HepG2 (cell line): Measurements from ENCODE around the gene RYK. TPM values are rescaled to one million over a fixed set of nuclear protein-coding genes. Genes with fewer than 3 reads are reported as not detected.

Experiments
- CC2D1A ChIP-seq: sonication (generic); formaldehyde crosslinking; IDR thresholded peaks from 2 replicates; pipeline ENCODE4 v1.8.1; 2023; ENCODE audit warnings: mild to moderate bottlenecking, missing genetic modification reagents
- CCAR2 ChIP-seq: fragments of 200-400 bp; formaldehyde crosslinking; optimal IDR thresholded peaks from 2 replicates; pipeline ENCODE3; 2018; ENCODE audit warnings: low read depth, mild to moderate bottlenecking, low read length, moderate library complexity
- ETV6 ChIP-seq: sonication (generic); formaldehyde crosslinking; conservative IDR thresholded peaks from 2 replicates; pipeline ENCODE4 v1.4.0; 2020; ENCODE audit warnings: missing genetic modification reagents
- FOXP1 ChIP-seq, 2 experiments: fragments of 450-650 bp in 1 of 2; IDR thresholded peaks; 2 replicates each; pipeline ENCODE4 v1.6.1; 2017 to 2018; ENCODE audit warnings: antibody characterized with exemption in 1 of 2
- GPN1 ChIP-seq: sonication (generic); formaldehyde crosslinking; IDR thresholded peaks from 2 replicates; pipeline ENCODE4 v1.5.1; 2020; ENCODE audit warnings: missing genetic modification reagents, borderline replicate concordance
- HMG20A ChIP-seq: IDR thresholded peaks from 2 replicates; pipeline ENCODE4 v1.6.1; 2016; ENCODE audit warnings: borderline replicate concordance
- HNF4G ChIP-seq, 2 experiments: sonication (generic) in 1 of 2; formaldehyde crosslinking in 1 of 2; IDR thresholded peaks; 2 replicates each; pipeline versions ENCODE4 v1.4.0 to v1.6.1; 2011 to 2020; ENCODE audit warnings: borderline replicate concordance in 2 of 2, low read depth in 2 of 2, mild to moderate bottlenecking in 2 of 2, low read length in 1 of 2, missing genetic modification reagents in 1 of 2, moderate library complexity in 1 of 2
- MEIS1 ChIP-seq: sonication (generic); formaldehyde crosslinking; IDR thresholded peaks from 2 replicates; pipeline ENCODE4 v1.9.0; 2021; ENCODE audit warnings: mild to moderate bottlenecking, missing genetic modification reagents, moderate library complexity, borderline replicate concordance
- POLR2AphosphoS5 ChIP-seq: IDR thresholded peaks from 2 replicates; pipeline ENCODE4 v1.6.1; 2012; ENCODE audit warnings: low read depth, low read length
- RAD21 ChIP-seq: fragments of 450-650 bp; formaldehyde crosslinking; IDR thresholded peaks from 2 replicates; pipeline ENCODE4 v1.5.0; 2020; ENCODE audit warnings: mild to moderate bottlenecking
- RERE ChIP-seq: IDR thresholded peaks from 2 replicates; pipeline ENCODE4 v1.6.1; 2016; ENCODE audit warnings: low read depth, missing genetic modification reagents, missing compliant biosample characterization
- REXO4 ChIP-seq: sonication (generic); formaldehyde crosslinking; IDR thresholded peaks from 2 replicates; pipeline ENCODE4 v1.8.0; 2022; ENCODE audit warnings: missing genetic modification reagents, mild to moderate bottlenecking, borderline replicate concordance
- RNF2 ChIP-seq: fragments of 450-650 bp; conservative IDR thresholded peaks from 2 replicates; pipeline ENCODE4 v1.6.1; 2016; ENCODE audit warnings: low read depth
- SAFB2 ChIP-seq: sonication (generic); formaldehyde crosslinking; IDR thresholded peaks from 2 replicates; pipeline ENCODE4 v1.5.1; 2020; ENCODE audit warnings: missing genetic modification reagents, low read depth, mild to moderate bottlenecking, borderline replicate concordance
- SIX4 ChIP-seq: sonication (generic); formaldehyde crosslinking; IDR thresholded peaks from 2 replicates; pipeline ENCODE4 v1.4.0; 2020; ENCODE audit warnings: missing genetic modification reagents
- ZBTB43 ChIP-seq: sonication (generic); formaldehyde crosslinking; conservative IDR thresholded peaks from 2 replicates; pipeline ENCODE4 v1.4.0; 2020; ENCODE audit warnings: missing genetic modification reagents
- ZKSCAN8 ChIP-seq: IDR thresholded peaks from 2 replicates; pipeline ENCODE4 v1.6.1; 2016; ENCODE audit warnings: borderline replicate concordance, missing genetic modification reagents, missing compliant biosample characterization
- ZNF10 ChIP-seq: sonication (generic); formaldehyde crosslinking; IDR thresholded peaks from 2 replicates; pipeline ENCODE4 v1.4.0; 2020; ENCODE audit warnings: mild to moderate bottlenecking, low read depth, missing genetic modification reagents, borderline replicate concordance
- polyA plus RNA-seq, 8 experiments: library from polyadenylated mRNA; depleted of rRNA in 3 of 8; stranded (reverse) in 7 of 8; unstranded in 1 of 8; fragments of >200 nt; fragmentation: Illumina TruSeq in 4 of 8; extraction: Trizol in 4 of 8; gene quantifications; 2 replicates each; pipeline versions ENCODE4 v1.2.1 to v1.2.3, GENCODE V29; 2011 to 2016; ENCODE audit warnings: low read depth in 4 of 8, missing spikeins in 1 of 8, mixed read lengths in 1 of 8; ENCODE audit not compliant: insufficient read depth in 1 of 8
- total RNA-seq, 5 experiments: library from RNA; depleted of rRNA; stranded (reverse); fragments of >200 nt; fragmentation: Illumina TruSeq; extraction: Trizol; gene quantifications; 2 replicates each; pipeline ENCODE4 v1.2.3, GENCODE V29; 2016; ENCODE audit warnings: low read depth in 1 of 5
- TF ChIP-seq, protein P1 (sequence below), 2 experiments: sonication (generic) in 1 of 2; formaldehyde crosslinking in 1 of 2; IDR thresholded peaks; 2 replicates each; pipeline versions ENCODE4 v1.4.0 to v1.6.1; 2018 to 2020; ENCODE audit warnings: missing genetic modification reagents in 2 of 2, borderline replicate concordance in 1 of 2, low read depth in 1 of 2, mild to moderate bottlenecking in 1 of 2, missing biosample characterization in 1 of 2
- TF ChIP-seq, protein P2 (sequence below): sonication (generic); formaldehyde crosslinking; IDR thresholded peaks from 2 replicates; pipeline ENCODE4 v1.9.0; 2021; ENCODE audit warnings: missing genetic modification reagents, borderline replicate concordance

Gene RYK
- total and polyA plus RNA-seq, 2 of the 13 experiments (the other 11 are each of a cell fraction or from before 2014, with no cell fraction given): 35.0 to 66.2 TPM

DNA sequence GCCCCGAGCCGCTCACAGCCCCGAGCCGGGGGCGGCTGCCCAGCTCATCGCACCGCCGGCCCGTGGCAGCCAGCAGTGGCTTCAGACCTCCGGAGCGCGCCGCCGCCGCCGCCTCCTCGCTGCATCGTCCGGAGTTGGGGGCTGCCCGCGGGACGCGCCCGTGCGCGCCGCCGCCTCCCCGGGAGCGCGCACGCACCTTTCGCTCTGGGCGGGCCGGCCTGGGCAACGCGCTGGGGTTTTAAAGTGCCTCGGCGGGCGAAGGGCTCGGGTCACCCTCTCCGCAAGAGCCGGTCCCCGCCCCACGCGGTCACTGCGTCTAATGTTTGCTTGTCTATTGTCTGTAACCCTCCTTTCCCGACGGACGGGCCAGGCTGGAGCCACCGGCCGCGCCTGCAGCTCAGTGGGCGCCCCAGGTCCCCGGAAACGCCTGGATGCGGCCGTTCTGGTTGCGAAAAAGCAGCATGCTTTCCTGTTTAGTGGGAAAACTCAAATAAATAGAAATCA, at the start of gene RYK (continued):
- TF ChIP-seq, protein P1, sequence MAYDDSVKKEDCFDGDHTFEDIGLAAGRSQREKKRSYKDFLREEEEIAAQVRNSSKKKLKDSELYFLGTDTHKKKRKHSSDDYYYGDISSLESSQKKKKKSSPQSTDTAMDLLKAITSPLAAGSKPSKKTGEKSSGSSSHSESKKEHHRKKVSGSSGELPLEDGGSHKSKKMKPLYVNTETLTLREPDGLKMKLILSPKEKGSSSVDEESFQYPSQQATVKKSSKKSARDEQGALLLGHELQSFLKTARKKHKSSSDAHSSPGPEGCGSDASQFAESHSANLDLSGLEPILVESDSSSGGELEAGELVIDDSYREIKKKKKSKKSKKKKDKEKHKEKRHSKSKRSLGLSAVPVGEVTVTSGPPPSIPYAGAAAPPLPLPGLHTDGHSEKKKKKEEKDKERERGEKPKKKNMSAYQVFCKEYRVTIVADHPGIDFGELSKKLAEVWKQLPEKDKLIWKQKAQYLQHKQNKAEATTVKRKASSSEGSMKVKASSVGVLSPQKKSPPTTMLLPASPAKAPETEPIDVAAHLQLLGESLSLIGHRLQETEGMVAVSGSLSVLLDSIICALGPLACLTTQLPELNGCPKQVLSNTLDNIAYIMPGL (CRISPR knock-in tag; IDR thresholded peaks at IDR 0.05; ENCODE audit: borderline replicate concordance in 1 of 2, low read depth in 1 of 2): 0 out of 4 replicates have a peak, but pooled peaks of 1 of the 2 experiments have one; percentile 29
- TF ChIP-seq RAD21 (CRISPR knock-in tag): peak; percentile 32; the same call in 1 of the 2 replicates
- no peak for TF ChIP-seq ETV6 (CRISPR knock-in tag)
- no peak for TF ChIP-seq FOXP1 (IDR thresholded peaks at IDR 0.05)
- TF ChIP-seq FOXP1 (CRISPR knock-in tag; IDR thresholded peaks at IDR 0.05): no peak
- TF ChIP-seq ZNF10 (CRISPR knock-in tag): no peak
- no peak for TF ChIP-seq RNF2
- TF ChIP-seq REXO4: no peak
- peak; percentile 61; the same call in 1 of the 2 replicates for TF ChIP-seq ZBTB43 (CRISPR knock-in tag)
- no peak for TF ChIP-seq HNF4G (IDR thresholded peaks at IDR 0.05; ENCODE audit: borderline replicate concordance, low read depth, low read length)
- TF ChIP-seq HNF4G (CRISPR knock-in tag; IDR thresholded peaks at IDR 0.05; ENCODE audit: borderline replicate concordance, low read depth): no peak
- TF ChIP-seq CC2D1A (CRISPR knock-in tag): no peak
- TF ChIP-seq SIX4: no peak
- TF ChIP-seq MEIS1 (CRISPR knock-in tag): no peak
- TF ChIP-seq HMG20A (CRISPR knock-in tag): no peak
- TF ChIP-seq SAFB2 (CRISPR knock-in tag): no peak
- no peak for TF ChIP-seq GPN1 (CRISPR knock-in tag)
- TF ChIP-seq ZKSCAN8 (CRISPR knock-in tag): peak; percentile 29; the same call in 1 of the 2 replicates
- TF ChIP-seq RERE (CRISPR knock-in tag): peak; percentile 22; the same call in 1 of the 2 replicates
- TF ChIP-seq, protein P2, sequence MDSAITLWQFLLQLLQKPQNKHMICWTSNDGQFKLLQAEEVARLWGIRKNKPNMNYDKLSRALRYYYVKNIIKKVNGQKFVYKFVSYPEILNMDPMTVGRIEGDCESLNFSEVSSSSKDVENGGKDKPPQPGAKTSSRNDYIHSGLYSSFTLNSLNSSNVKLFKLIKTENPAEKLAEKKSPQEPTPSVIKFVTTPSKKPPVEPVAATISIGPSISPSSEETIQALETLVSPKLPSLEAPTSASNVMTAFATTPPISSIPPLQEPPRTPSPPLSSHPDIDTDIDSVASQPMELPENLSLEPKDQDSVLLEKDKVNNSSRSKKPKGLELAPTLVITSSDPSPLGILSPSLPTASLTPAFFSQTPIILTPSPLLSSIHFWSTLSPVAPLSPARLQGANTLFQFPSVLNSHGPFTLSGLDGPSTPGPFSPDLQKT: no peak
- no peak for TF ChIP-seq CCAR2
- TF ChIP-seq POLR2AphosphoS5: peak; percentile 55; the same call in 1 of the 2 replicates
